ENCODE measurements around the gene CCDC9. TPM values are rescaled to one million over a fixed set of nuclear protein-coding genes. Genes with fewer than 3 reads are reported as not detected.
A peak's percentile ranks its signal among the peaks of the same experiment; 100 is the strongest.

The CCDC9 gene
- total and polyA plus RNA-seq, 2 of the 13 experiments (the other 11 are each of a cell fraction or from before 2014, with no cell fraction given): 2.9 to 6.3 TPM

- TF ChIP-seq NONO (IDR thresholded peaks at IDR 0.05): no peak
- peak; percentile 70; the same call in 1 of the 2 replicates for TF ChIP-seq NONO (CRISPR knock-in tag; conservative IDR thresholded peaks at IDR 0.05)
- no peak for TF ChIP-seq ATF7 (IDR thresholded peaks at IDR 0.05)
- TF ChIP-seq ATF7 (CRISPR knock-in tag; IDR thresholded peaks at IDR 0.05): no peak
- TF ChIP-seq SOX6 (IDR thresholded peaks at IDR 0.05): no peak
- peak; percentile 44; the same call in 1 of the 2 replicates for TF ChIP-seq SOX6 (CRISPR knock-in tag; IDR thresholded peaks at IDR 0.05)
- TF ChIP-seq ZNF552 (CRISPR knock-in tag; IDR thresholded peaks at IDR 0.05; ENCODE audit: borderline replicate concordance): 0 out of 2 replicates have a peak, but pooled peaks have one; percentile 30
- TF ChIP-seq AGO2 (optimal IDR thresholded peaks at IDR 0.05; ENCODE audit: low read depth, low read length): peak; percentile 76
- no peak for TF ChIP-seq TBX3 (IDR thresholded peaks at IDR 0.05; ENCODE audit: borderline replicate concordance)
- TF ChIP-seq HMG20A (CRISPR knock-in tag; IDR thresholded peaks at IDR 0.05; ENCODE audit: borderline replicate concordance): no peak
- no peak for TF ChIP-seq ZBTB4 (CRISPR knock-in tag; IDR thresholded peaks at IDR 0.05; ENCODE audit: borderline replicate concordance)
- no peak for TF ChIP-seq ZBTB44 (CRISPR knock-in tag; IDR thresholded peaks at IDR 0.05)
- TF ChIP-seq MLLT10 (CRISPR knock-in tag; IDR thresholded peaks at IDR 0.05): no peak
- TF ChIP-seq JARID2 (CRISPR knock-in tag; IDR thresholded peaks at IDR 0.05; ENCODE audit: insufficient replicate concordance): no peak
- TF ChIP-seq ZNF615 (CRISPR knock-in tag; IDR thresholded peaks at IDR 0.05; ENCODE audit: borderline replicate concordance): 0 out of 2 replicates have a peak, but pooled peaks have one; percentile 52
- peak; percentile 91 for TF ChIP-seq DRAP1 (CRISPR knock-in tag; IDR thresholded peaks at IDR 0.05)
- TF ChIP-seq POGK (CRISPR knock-in tag; conservative IDR thresholded peaks at IDR 0.05): 0 out of 2 replicates have a peak, but pooled peaks have one; percentile 18
- TF ChIP-seq TEAD2 (CRISPR knock-in tag; IDR thresholded peaks at IDR 0.05): no peak
- peak; percentile 41; the same call in 1 of the 2 replicates for TF ChIP-seq SALL1 (CRISPR knock-in tag; IDR thresholded peaks at IDR 0.05)
- no peak for TF ChIP-seq KAT2B (IDR thresholded peaks at IDR 0.05; ENCODE audit: borderline replicate concordance, low read depth, low read length)
- TF ChIP-seq CHD4 (IDR thresholded peaks at IDR 0.05; ENCODE audit: borderline replicate concordance, low read length): 0 out of 2 replicates have a peak, but pooled peaks have one; percentile 38
- no peak for TF ChIP-seq ZSCAN20 (CRISPR knock-in tag; IDR thresholded peaks at IDR 0.05; ENCODE audit: borderline replicate concordance)
- TF ChIP-seq ZNF160 (CRISPR knock-in tag; IDR thresholded peaks at IDR 0.05): 0 out of 2 replicates have a peak, but pooled peaks have one; percentile 64
Observed at GRCh38 chr19:47273313-47274070, 17.2 kb downstream of the CCDC9 start (continued).
